Measurements from ENCODE around the gene HSBP1. TPM values are rescaled to one million over a fixed set of nuclear protein-coding genes. Genes with fewer than 3 reads are reported as not detected.

The HSBP1 gene
- total RNA-seq, 3 donors from 2014 or later (not counting 1 experiment from before 2014, with no cell fraction given) = 34.8 to 39.6 (median 37.8) TPM

GRCh38 chr16:83808573-83809014, 816 bp downstream of the HSBP1 start:
- TF ChIP-seq CTCF (IDR thresholded peaks at IDR 0.05) = no peak
- no peak for DNase-seq
- no peaks in the 10 kb centered on the region for H3K27me3 ChIP-seq (ENCODE audit: control insufficient read depth, insufficient read depth, low read length)
- 29% methylated on average over 11 of the region's 11 CpGs for WGBS (ENCODE audit: insufficient coverage)
- Mint-ChIP-seq H3K36me3 (no peaks in the 10 kb centered on the region), H3K4me3 (peak overlapping the region; percentile 93), H3K27ac (peak overlapping the region; percentile 80 to 92), H3K4me1 (peaks cover 24 to 26% of the 10 kb centered on the region in 2 donors), H3K27me3 (ENCODE audit: low read depth in 2 of 2) (peaks cover 0 to 4% of the 10 kb centered on the region in 2 donors), H3K9me3 (peaks cover 0 to 2% of the 10 kb centered on the region in 2 donors)
- no peak for ATAC-seq
- H3K27ac ChIP-seq (ENCODE audit: low read length) = peak overlapping the region; percentile 77
- H3K9me3 ChIP-seq (ENCODE audit: control insufficient read depth, insufficient read depth, low read length) = no peaks in the 10 kb centered on the region
- intact Hi-C loops (cut with micrococcal nuclease) = loop anchor here (5.0 kb wide), 1 partner anchor 89 kb away; the partner anchor contains the start of gene MLYCD
- peaks cover 31% of the 10 kb centered on the region for H3K4me1 ChIP-seq (ENCODE audit: control insufficient read depth, insufficient read depth, low read length)
- H3K36me3 ChIP-seq (ENCODE audit: control insufficient read depth, insufficient read depth, low read length) = peaks cover 17% of the 10 kb centered on the region
- peak overlapping the region; percentile 71 for H3K4me3 ChIP-seq (ENCODE audit: low read length)

GRCh38 chr16:83809092-83809491, 1.3 kb downstream of the HSBP1 start:
- 92% methylated on average over 13 of the region's 13 CpGs for WGBS (ENCODE audit: insufficient coverage)
- Mint-ChIP-seq H3K27me3 (ENCODE audit: low read depth in 2 of 2) (peaks cover 0 to under 1% of the 10 kb centered on the region in 2 donors), H3K9me3 (peaks cover 0 to 2% of the 10 kb centered on the region in 2 donors), H3K4me3 (peak overlapping the region; percentile 93), H3K4me1 (peaks cover 24 to 26% of the 10 kb centered on the region in 2 donors), H3K36me3 (no peaks in the 10 kb centered on the region), H3K27ac (peak overlapping the region; percentile 80 to 92)
- Histone ChIP-seq H3K27me3 (ENCODE audit: control insufficient read depth, insufficient read depth, low read length) (no peaks in the 10 kb centered on the region), H3K36me3 (ENCODE audit: control insufficient read depth, insufficient read depth, low read length) (peaks cover 17% of the 10 kb centered on the region), H3K9me3 (ENCODE audit: control insufficient read depth, insufficient read depth, low read length) (no peaks in the 10 kb centered on the region), H3K4me3 (ENCODE audit: low read length) (no peak overlapping the region), H3K27ac (ENCODE audit: low read length) (no peak overlapping the region), H3K4me1 (ENCODE audit: control insufficient read depth, insufficient read depth, low read length) (peaks cover 31% of the 10 kb centered on the region)
- intact Hi-C loops (cut with micrococcal nuclease) = loop anchor here (5.0 kb wide), 1 partner anchor 88 kb away; the partner anchor contains the start of gene MLYCD
- no peak for TF ChIP-seq CTCF (IDR thresholded peaks at IDR 0.05)
- ATAC-seq = no peak
- DNase-seq = no peak

- H3K27ac Mint-ChIP-seq = no peak overlapping the region
- no peak for ATAC-seq
- DNase-seq = no peak
- no peaks in the 10 kb centered on the region for H3K36me3 Mint-ChIP-seq
- no peaks in the 10 kb centered on the region for H3K27me3 ChIP-seq (ENCODE audit: control insufficient read depth, insufficient read depth, low read length)
- H3K36me3 ChIP-seq (ENCODE audit: control insufficient read depth, insufficient read depth, low read length) = peaks cover 17% of the 10 kb centered on the region
- H3K27ac ChIP-seq (ENCODE audit: low read length) = no peak overlapping the region
- no peaks in the 10 kb centered on the region for H3K9me3 ChIP-seq (ENCODE audit: control insufficient read depth, insufficient read depth, low read length)
- WGBS (ENCODE audit: insufficient coverage) = 100% methylated on average over 1 of the region's 1 CpG
- intact Hi-C loops (cut with micrococcal nuclease) = no loop called here
- H3K4me3 Mint-ChIP-seq = no peak overlapping the region
- H3K27me3 Mint-ChIP-seq (ENCODE audit: low read depth in 2 of 2) = no peaks in the 10 kb centered on the region
- H3K4me3 ChIP-seq (ENCODE audit: low read length) = no peak overlapping the region
- peaks cover 31% of the 10 kb centered on the region for H3K4me1 ChIP-seq (ENCODE audit: control insufficient read depth, insufficient read depth, low read length)
- H3K4me1 Mint-ChIP-seq = peaks cover 24 to 26% of the 10 kb centered on the region in 2 donors
- TF ChIP-seq CTCF (IDR thresholded peaks at IDR 0.05) = no peak
- H3K9me3 Mint-ChIP-seq = peaks cover 0 to 2% of the 10 kb centered on the region in 2 donors
Measured at GRCh38 chr16:83810901-83811300, 3.1 kb downstream of the HSBP1 start.

All from natural killer cell (primary cell).